Smooth muscle cell of the brain vasculature (primary cell): ENCODE data around the gene MLKL.
"Not testable (repeated sequence)": the region's sequence is repeated elsewhere in the genome, so short reads cannot be mapped to it uniquely, and the experiment has no call there.

ENCODE experiments used
- DNase-seq: peaks from one replicate; pipeline ENCODE4 v3.0.0-alpha.2; 2012; ENCODE audit warnings: low read depth, low spot score

MLKL gene

DNA sequence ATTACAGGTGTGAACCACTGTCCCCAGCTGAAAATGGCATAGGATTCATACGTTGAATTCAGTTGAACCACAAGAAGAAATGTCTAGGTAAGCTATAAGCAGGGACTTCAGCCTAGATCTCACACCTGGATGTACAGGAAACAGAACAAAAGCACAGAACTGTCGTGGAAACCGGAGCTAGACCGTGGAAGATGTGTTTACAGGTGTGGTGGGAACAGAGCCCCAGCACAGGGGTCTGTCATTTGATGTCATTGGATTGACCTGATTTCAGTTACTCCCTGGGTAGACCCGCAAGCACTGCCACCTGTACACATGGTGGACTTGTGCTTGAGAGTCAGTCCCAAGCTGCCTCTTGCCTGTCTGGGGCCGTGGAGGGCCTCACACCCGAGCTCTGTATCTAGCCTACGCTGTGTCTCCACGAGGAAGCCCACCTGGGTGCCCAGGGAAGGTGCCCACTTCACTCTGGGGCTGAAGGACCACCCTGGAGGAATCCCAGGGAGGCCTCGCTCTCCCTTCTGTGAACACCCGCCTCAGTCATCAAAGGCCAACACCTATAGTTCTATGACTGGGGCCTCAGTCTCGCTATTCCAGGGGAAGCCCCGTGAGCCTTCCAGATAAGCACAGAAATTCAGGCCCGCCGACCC, 32.2 kb upstream of the MLKL start:
- no peak for DNase-seq

- DNase-seq: no peak
Observed at GRCh38 chr16:74731853-74732477, 31.3 kb upstream of the MLKL start.

DNA sequence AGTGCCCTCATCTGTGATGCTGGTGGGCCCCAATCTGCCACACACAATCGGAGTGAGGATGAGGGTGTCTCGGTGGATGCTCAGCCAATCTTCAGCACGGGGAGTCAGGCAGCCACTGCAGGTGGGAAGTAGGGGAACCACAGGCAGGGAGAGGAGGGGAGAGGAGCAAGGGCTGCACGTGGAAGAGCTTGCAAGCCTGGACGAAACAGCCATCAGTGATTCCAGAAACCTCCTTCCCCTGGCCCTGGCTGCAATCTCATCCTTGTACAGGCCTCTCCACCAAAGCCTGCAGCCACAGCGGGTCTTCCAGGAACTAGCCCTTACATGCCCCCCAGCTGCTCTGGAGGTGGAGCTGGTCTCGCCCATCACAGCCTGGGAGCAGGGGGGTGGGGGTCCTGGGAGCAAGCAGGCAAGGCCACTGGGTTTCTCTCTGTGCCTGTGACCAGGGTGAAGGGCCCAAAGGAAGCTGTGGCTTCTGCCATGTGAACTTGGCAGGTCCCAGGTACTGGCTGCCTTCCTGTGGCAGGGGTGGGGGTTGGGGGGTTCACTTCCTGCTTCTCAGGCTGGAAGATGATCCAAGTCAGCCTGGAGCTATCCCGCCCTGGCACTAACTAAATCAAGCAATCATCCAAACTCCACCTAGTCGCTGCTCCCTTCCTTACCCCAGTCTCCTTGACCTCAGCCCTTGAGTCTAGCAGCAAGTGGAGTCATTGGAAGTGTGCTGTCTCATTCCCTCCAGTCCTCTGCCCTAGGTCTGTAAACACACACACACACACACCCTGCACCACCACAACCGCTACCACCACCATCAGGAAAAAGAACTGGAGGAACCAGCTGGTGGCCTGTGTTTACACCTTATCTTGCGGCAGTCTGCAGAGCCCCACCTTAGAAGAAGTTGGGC, 29.4 kb upstream of the MLKL start:
- DNase-seq: no peak

GRCh38 chr16:74727903-74728302, 27.2 kb upstream of the MLKL start:
- DNase-seq: no peak

DNA sequence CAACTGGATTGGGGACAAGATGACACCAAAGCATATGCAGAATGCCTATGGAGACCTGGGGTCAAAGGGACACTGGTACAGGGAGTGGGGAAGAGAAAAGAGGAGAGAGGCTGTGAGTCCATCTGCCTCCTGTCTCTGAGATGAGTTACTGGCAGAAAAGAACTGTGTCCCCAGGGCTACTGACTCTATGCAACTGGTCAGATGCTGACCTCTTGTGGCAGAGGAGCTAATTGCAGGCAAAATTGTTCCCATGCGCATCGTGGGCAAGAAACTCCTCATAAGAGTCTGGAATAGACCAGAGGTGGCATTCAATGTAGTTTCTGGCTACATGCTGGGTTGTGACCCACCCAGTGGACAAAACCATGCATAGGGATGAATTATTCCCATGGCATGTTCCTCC, 26.1 kb upstream of the MLKL start:
- DNase-seq: no peak

- DNase-seq: no peak
Observed at GRCh38 chr16:74725651-74726455, 25.2 kb upstream of the MLKL start.

DNA sequence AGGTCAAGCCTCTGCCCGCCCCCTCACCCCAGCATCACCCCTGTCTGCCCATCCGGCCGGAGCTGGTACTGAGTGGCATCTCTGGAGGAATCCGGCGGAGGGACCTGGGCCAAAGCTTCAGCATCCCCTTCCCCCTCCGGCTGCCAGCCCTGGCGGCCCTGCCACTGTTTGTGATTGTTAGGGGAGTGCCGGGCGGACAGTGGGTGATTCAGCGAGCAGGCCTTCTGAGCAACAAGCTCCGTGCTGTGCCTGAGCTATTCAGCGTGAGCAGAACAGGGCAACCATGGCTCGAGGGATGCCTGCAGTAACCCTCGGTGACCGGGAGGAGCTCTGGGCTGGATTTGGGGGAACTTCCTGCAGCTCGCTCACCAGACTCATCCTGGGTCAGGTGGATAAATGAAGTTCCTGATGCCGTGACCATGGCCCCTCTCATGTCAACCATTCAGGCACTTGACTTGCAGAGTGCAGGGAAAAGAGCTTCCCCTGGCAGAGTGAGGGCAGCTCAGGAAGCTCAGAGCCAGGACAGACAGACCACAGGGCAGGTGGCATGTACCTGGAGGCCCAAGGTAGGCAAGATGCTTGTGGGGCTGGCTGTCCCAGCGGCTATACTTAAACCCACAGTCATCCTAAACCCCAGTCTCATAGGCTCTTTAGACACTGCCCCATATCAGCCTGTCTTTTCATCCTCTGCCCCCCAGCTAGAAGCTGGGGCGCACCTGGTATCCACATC, 24.3 kb upstream of the MLKL start:
- peak; percentile 37 for DNase-seq

DNA sequence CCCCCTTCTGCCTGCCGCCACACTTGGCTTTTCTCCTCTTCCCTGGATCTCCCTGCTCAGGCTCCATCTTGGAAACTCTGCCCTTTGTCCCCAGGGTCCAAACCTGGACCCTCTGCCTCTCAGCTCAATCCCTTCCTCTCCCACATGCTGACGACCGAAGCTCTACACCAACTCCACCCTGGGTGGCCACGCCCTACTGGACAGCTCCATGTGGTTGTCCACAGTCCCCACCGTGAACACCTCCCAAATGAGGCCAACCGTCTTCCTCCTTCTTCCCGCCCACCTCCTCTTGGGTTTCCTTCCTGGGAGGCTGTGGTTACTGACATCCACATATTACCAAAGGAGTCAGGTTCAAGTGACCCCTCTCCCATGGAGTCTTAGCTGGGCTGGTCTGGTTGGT, 22.6 kb upstream of the MLKL start:
- no peak for DNase-seq

GRCh38 chr16:74722156-74722555, 21.5 kb upstream of the MLKL start:
- not testable (repeated sequence) for DNase-seq

GRCh38 chr16:74721716-74722115, 21.1 kb upstream of the MLKL start:
- no peak for DNase-seq

GRCh38 chr16:74720579-74720978, 19.9 kb upstream of the MLKL start:
- DNase-seq: no peak

- no peak for DNase-seq
Observed at GRCh38 chr16:74718741-74719610, 18.3 kb upstream of the MLKL start.

GRCh38 chr16:74718140-74718539, 17.5 kb upstream of the MLKL start:
- no peak for DNase-seq

GRCh38 chr16:74717367-74717766, 16.7 kb upstream of the MLKL start:
- DNase-seq: no peak

GRCh38 chr16:74716355-74716754, 15.7 kb upstream of the MLKL start:
- no peak for DNase-seq

GRCh38 chr16:74713876-74714275, 13.2 kb upstream of the MLKL start:
- no peak for DNase-seq

DNA sequence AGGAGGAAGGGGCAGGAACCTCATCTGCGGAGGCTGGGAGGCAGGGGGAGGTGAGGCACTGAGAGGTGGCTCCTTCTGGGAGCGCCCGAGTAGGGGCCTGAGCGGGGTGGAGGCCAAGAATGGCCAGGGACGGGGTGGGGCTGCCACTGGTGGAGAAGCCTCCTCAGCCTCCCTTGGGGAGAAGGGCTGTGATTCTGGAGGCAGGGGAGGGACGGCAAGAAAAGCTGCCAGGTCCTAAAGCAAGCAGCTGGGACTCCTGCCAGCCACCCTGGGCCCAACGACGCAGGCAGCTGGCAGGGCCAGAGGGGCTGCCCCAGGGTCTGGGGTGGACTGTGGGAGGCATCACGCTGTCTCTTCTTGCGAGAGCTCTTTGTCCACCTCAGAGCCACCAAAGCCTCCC, 12.7 kb upstream of the MLKL start:
- no peak for DNase-seq

DNA sequence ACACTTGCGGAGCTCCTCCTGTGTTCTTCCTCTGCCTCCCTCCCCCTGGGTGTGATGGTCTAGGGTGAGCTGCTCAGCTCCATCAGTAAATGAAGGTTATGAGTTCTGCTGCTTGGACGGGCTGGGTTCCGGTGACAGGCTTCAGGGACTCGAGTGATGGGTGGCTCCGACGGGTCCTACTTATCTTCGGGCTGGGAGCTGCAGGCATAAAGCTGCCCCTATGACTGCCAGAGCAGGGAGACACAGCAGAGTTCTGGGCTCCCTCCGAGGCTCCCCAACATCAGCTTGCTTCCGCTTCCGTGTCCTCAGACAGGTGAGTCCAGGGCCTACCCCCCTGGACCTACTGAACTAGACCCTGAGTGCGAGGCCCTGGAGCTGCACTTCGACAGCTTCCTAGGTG, 11.3 kb upstream of the MLKL start:
- no peak for DNase-seq

GRCh38 chr16:74710401-74710800, 9.7 kb upstream of the MLKL start:
- no peak for DNase-seq

GRCh38 chr16:74709441-74709877, 8.8 kb upstream of the MLKL start:
- peak; percentile 52 for DNase-seq
